Motor neuron (in vitro differentiated cells): ENCODE measurements around the gene CCL25. TPM values are rescaled to one million over a fixed set of nuclear protein-coding genes. Genes with fewer than 3 reads are reported as not detected.
"Not testable (repeated sequence)": the region's sequence is repeated elsewhere in the genome, so short reads cannot be mapped to it uniquely, and the experiment has no call there.

ENCODE experiments used
- ATAC-seq, 8 experiments: fragments of 200-7000 bp; cut with Tn5 transposase; replicated peaks in 6 of 8; 2 replicates each; pipeline ENCODE4 v1.8.0; 2021; ENCODE audit warnings: mild to moderate bottlenecking in 8 of 8, moderate library complexity in 8 of 8
- H3K27ac ChIP-seq, 2 donors: fragments of 250-450 bp; sonication (Bioruptor Pico); 2 replicates each; pipeline ENCODE4 v1.9.0; 2021; ENCODE audit warnings: antibody characterized with exemption in 2 of 2, mild to moderate bottlenecking in 2 of 2, moderate library complexity in 1 of 2
- H3K4me1 ChIP-seq, 2 donors: fragments of 250-450 bp; sonication (Bioruptor Pico); replicated peaks in 1 of 2; 2 replicates each; pipeline ENCODE4 v1.6.1; 2021; ENCODE audit warnings: antibody characterized with exemption in 2 of 2, mild to moderate bottlenecking in 2 of 2, moderate library complexity in 1 of 2
- H3K4me3 ChIP-seq, 5 donors: fragments of 250-450 bp; sonication (Bioruptor Pico); 2 replicates each; pipeline ENCODE4 v1.9.0; 2021; ENCODE audit warnings: antibody characterized with exemption in 5 of 5, mild to moderate bottlenecking in 5 of 5, moderate library complexity in 4 of 5
- WGBS, 10 experiments: fragments of 450-650 bp; shearing (Covaris generic); methylation state at CpG; one replicate each; pipeline ENCODE4 v1.0.0; 2022; 5-methylcytosine and 5-hydroxymethylcytosine counted together
- in situ Hi-C, 9 experiments: fragments of 400-800 bp; cut with MboI; loops; one replicate each; pipeline ENCODE4 v1.15.0; 2021; ENCODE audit warnings: low sequenced_read_pairs in 9 of 9, low pct_unique_long_range_greater_than_20kb in 2 of 9; ENCODE audit not compliant: unreplicated experiment in 9 of 9
- total RNA-seq, 8 experiments: library from RNA; unstranded; fragments of 300-600 nt; gene quantifications; 2 replicates each; pipeline versions ENCODE4 v1.2.3 to v1.2.4, GENCODE V29; 2022

Gene CCL25, protein sequence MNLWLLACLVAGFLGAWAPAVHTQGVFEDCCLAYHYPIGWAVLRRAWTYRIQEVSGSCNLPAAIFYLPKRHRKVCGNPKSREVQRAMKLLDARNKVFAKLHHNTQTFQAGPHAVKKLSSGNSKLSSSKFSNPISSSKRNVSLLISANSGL
- total RNA-seq, result 1 to 10 TPM in 1 of 8 experiments, under 1 TPM in 3, not detected in 4; 0.41 to 1.3 (median 0.75) TPM

DNA sequence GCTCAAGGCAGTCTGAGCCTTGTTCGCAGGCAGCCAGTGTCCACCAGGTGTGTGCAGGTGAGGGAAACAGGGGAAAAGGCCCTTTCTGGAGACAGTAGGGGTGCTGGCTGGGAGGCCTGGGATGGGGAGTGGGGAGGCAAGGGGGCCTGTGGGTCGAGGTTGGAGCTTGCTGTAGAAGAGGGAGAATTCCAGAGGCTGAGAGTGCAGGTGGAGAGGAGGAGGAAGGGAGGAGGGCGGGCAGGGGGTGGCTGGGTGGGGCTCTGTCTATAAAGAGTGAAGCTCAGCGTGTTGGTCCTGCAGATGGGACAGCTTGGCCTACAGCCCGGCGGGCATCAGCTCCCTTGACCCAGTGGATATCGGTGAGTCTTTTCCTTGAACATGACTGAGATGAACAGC lies at the start of gene CCL25:
TSS of gene CCL25 (plus strand) at position 297 of the 396 bp plus-strand sequence. CDS start 290 bp downstream, outside the sequence.
- ATAC-seq, result no peak
- WGBS, 10 experiments, result no CpG with 5 or more reads among the region's 7 CpGs
- Histone ChIP-seq H3K4me1 (no peaks in the 10 kb centered on the region), H3K27ac (no peak within 1 kb of the TSS), H3K4me3 (no peak within 1 kb of the TSS)
- in situ Hi-C loops, result no loop called here

DNA sequence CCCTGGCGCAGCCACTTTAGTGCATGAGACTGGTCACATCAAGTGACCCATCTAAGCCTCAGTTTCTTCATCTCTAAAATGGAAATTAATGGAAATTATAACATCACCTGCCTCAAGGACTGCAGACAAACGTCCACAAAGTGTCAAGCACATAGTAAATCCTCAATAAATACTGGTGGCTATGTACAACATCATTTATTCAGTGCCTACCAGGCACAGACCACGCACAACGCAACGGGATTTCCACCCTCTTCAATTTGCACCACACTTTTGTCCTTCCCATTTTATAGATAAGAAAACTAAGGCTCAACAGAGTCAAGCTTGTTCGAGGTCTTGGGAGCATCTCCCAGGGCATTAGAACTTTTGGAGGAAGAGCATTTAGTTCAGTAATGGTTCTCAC lies 48.6 kb upstream of the CCL25 start:
- Histone ChIP-seq H3K27ac (peak overlapping the region in 1 of 2 donors; percentile 96), H3K4me3 (peak overlapping the region; percentile 71 to 92 (median 79)), H3K4me1 (peaks cover 14 to 20% of the 10 kb centered on the region in 2 donors)
- in situ Hi-C loops, result no loop called here
- ATAC-seq, result no peak
- 14 to 88% (median 76%) methylated on average over 1 to 5 of the region's 6 CpGs; no CpG with 5 or more reads in 1 of the 10 experiments for WGBS, 10 experiments

DNA sequence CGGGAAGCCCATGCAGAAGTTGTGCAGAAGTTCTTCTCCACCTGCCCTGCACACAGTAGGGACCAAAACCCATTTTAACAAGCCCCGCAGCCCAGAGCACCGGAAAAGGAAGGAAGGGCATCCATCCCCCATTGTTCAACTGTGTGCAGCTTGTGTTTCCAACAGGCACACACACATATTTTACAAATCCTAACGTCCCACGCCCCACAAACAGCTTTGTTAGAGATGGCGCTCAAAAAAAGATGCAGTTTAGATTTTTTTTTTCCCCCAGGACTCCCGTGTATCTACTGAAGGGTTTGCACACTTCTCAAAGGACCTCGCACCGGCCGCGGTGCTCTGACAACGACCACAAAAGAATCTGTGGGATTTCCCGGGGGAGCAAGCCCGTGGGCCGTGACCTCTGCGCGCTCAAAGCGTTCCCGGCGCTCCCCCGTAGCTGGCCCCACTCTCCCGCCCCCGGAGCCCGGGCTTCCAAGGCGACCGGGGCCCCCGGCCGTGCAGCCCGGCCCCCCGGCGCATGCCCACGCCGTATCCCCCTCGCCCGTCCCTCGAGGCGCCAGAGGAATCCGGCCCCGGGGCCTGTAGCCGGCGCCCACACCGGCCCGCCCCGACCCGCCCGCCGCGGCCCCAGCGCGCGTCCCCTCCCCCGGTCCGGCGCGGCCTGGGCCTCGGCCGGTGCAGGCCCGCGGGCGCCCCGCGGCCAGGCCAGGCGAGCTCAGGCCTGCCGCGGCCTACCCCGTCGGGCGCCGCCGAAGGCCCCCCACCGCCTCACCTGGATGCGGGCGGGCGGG lies 47.6 kb upstream of the CCL25 start:
- Histone ChIP-seq H3K4me3 (peak overlapping the region; percentile 71 to 92 (median 79)), H3K4me1 (peaks cover 14 to 20% of the 10 kb centered on the region in 2 donors), H3K27ac (peak overlapping the region; percentile 93 to 96)
- in situ Hi-C loops, result no loop called here
- WGBS, 10 experiments, result 0% methylated on average over 2 to 17 of the region's 74 CpGs; no CpG with 5 or more reads in 6 of the 10 experiments
- peak; percentile 42 to 57 (median 50) for ATAC-seq

DNA sequence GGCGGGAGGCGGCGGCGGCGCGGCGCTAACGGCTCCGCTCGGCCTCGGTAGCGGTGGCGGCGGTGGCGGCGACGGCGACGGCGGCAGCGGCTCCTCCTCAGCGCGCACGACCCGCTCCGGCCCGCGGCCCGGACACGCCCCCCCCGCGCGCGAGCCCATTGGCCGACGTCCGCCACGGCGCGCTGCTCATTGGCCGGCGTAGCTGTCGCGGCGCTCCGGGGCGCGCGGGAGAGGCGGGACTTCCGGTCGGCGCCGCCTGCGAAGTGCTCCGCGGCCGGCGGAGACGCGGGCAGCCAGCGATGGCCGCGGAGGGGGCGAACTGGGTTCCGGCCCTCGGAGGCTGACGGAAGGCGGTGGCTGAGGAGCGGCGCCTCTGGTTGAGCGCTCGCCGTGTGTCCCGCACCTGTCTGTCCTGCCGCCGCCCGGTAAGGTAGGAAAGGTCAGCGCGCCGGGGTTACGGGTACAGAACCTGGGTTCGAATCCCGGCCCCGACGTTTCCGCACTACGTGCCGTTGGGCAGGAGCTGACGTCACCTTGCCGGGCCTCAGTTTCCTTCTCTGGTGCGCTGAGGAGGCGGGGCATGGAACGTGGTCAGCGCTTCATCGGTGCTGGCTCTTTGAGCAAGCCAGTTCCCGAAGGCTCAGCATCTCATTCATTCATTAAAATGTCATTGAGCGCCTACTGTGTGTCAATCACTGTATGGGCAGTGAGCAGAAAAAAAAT lies 46.9 kb upstream of the CCL25 start, which contains the start of gene ELAVL1:
TSS of gene ELAVL1 (minus strand) at position 108 of the 723 bp plus-strand sequence. CDS start 13,826 bp downstream, outside the sequence.
- peak; percentile 81 to 90 (median 86) for ATAC-seq
- Histone ChIP-seq H3K4me3 (peak within 1 kb of the TSS; percentile 71 to 92 (median 79)), H3K4me1 (peaks cover 14 to 20% of the 10 kb centered on the region in 2 donors), H3K27ac (peak within 1 kb of the TSS; percentile 93 to 96)
- WGBS, 10 experiments, result 0 to 1% (median 0%) methylated on average over 1 to 18 of the region's 98 CpGs; no CpG with 5 or more reads in 4 of the 10 experiments
- in situ Hi-C loops, result no loop called here

DNA sequence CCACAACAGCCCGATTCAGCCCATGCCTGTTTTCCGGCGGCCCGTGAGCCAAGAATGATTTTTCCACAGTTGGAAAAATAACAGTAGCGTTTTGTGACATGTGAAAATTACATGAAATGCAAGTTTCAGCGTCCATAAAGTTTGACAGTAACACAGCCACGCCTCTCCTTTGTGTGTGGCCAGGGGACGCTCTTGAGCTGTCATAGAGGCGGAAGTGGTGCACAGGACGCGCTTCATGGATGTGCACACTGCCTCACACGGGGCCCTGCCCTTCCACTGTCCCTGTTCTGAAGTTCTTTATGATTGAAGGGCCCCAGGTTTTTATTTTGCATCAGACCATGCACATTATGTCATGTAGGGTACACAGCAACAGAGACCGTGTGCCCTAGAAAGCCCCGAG lies 34.8 kb upstream of the CCL25 start:
- 66 to 85% (median 80%) methylated on average over 1 to 8 of the region's 14 CpGs; no CpG with 5 or more reads in 3 of the 10 experiments for WGBS, 10 experiments
- H3K4me1 ChIP-seq, result no peaks in the 10 kb centered on the region
- peak in 1 of 8 experiments; percentile 41 for ATAC-seq
- in situ Hi-C loops, result no loop called here
- no peak overlapping the region for H3K27ac ChIP-seq
- H3K4me3 ChIP-seq, result no peak overlapping the region

DNA sequence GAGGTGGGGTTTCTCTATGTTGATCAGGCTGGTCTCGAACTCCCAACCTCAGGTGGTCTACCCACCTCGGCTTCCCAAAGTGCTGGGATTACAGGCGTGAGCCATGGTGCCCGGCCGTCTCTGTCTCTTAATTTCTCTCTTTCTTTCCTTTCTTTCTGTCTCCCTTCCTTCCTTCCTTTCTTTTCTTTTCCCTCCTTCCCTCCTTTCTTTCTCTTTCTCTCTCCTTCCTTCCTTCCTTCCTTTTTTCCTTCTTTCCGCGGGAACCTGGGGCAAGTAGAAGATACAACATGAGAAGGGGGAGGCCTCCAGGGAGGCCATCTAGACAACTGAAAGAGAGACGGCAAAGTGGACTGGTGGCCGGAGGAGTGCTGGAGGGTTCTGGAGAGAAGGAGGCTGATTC lies 31.9 kb upstream of the CCL25 start:
- WGBS, 10 experiments, result 47 to 100% (median 85%) methylated on average over 2 to 9 of the region's 9 CpGs
- no peak for ATAC-seq
- Histone ChIP-seq H3K4me1 (no peaks in the 10 kb centered on the region), H3K27ac (no peak overlapping the region), H3K4me3 (no peak overlapping the region)
- in situ Hi-C loops, result no loop called here

DNA sequence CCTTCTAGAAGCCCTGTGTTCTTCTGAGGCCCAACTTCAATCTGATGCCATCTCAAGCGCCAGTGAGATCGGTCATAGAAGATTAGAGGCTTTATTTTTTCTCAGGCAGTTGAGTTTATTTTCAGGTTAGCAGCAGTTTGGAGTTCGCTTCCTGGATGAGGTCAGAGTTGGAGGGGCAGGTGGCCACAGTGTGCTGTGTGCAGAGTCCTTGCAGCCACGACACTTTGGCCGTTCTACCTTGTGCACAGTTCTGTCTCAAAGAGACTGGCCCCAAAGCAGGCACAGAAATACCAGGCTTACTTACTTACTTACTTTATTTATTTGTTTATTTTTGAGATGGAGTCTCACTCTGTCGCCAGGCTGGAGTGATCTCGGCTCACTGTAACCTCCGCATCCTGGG lies 31.2 kb upstream of the CCL25 start:
- whole genome bisulfite sequencing, 10 experiments, result 57 to 100% (median 88%) methylated on average over 2 to 6 of the region's 8 CpGs; no CpG with 5 or more reads in 1 of the 10 experiments
- Histone ChIP-seq H3K4me3 (no peak overlapping the region), H3K27ac (no peak overlapping the region), H3K4me1 (no peaks in the 10 kb centered on the region)
- ATAC-seq, result no peak
- in situ Hi-C loops, result no loop called here

DNA sequence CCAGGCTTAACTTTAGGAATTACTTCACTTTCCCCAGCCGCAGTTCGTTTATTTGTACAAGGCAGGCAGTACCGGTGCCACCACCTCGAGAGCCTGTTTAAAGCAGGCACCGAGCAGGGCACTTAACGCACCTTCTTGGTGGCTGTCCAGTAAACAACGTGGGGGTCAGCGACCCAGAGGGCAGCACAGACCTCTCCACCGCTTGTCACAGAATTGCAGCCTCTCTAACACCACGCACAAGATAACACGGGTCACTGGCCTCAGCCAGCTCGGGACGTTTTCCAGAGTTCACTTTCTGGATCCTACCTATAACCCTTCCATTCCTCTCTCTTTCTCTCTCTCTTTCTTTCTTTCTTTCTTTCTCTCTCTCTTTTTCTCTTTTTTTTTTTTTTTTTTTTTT lies 30.3 kb upstream of the CCL25 start:
- no peak for ATAC-seq
- 64 to 100% (median 85%) methylated on average over 1 to 13 of the region's 13 CpGs; no CpG with 5 or more reads in 2 of the 10 experiments for WGBS, 10 experiments
- Histone ChIP-seq H3K4me3 (no peak overlapping the region), H3K4me1 (no peaks in the 10 kb centered on the region), H3K27ac (no peak overlapping the region)
- in situ Hi-C loops, result no loop called here

- Histone ChIP-seq H3K4me3 (no peak overlapping the region), H3K4me1 (no peaks in the 10 kb centered on the region), H3K27ac (no peak overlapping the region)
- in situ Hi-C loops, result no loop called here
- WGBS, 10 experiments, result 35 to 96% (median 90%) methylated on average over 1 to 4 of the region's 5 CpGs; no CpG with 5 or more reads in 1 of the 10 experiments
- no peak for ATAC-seq
Observed at GRCh38 chr19:8023371-8023770, 29.2 kb upstream of the CCL25 start.

GRCh38 chr19:8024256-8024655 lies 28.3 kb upstream of the CCL25 start:
- H3K4me1 ChIP-seq, ATAC-seq, in situ Hi-C loops, H3K27ac ChIP-seq, H3K4me3 ChIP-seq: not testable (repeated sequence)
- 86 to 100% (median 98%) methylated on average over 1 to 3 of the region's 3 CpGs; no CpG with 5 or more reads in 4 of the 10 experiments for WGBS, 10 experiments

DNA sequence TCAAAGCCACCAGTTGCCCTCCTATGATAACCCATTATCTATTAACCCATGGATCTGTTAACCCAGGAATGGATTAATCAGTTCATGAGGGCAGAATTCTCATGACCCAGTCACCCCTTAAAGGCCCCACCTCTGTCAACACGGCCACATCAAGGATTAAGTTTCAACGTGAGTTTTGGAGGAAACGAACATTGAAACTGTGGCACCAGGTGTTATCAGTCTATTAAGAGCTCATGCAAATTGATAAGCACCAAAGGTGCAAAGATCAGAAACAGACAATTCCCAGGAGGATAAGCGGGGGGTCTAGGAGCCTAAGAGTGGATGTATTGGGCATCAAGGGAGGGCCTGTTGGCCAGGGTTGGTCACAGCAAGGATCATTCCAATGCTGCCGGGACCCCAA lies 27.2 kb upstream of the CCL25 start:
- no peak overlapping the region for H3K4me3 ChIP-seq
- no peak overlapping the region for H3K27ac ChIP-seq
- in situ Hi-C loops, result no loop called here
- ATAC-seq, result no peak
- WGBS, 10 experiments, result 60 to 100% (median 90%) methylated on average over 1 to 4 of the region's 5 CpGs; no CpG with 5 or more reads in 1 of the 10 experiments
- peaks cover 5 to 11% of the 10 kb centered on the region in 2 donors for H3K4me1 ChIP-seq

- H3K27ac ChIP-seq, result peak overlapping the region in 1 of 2 donors; percentile 39
- ATAC-seq, result peak in 2 of 8 experiments; percentile 25 to 28
- 0 to 20% methylated on average over 1 of the region's 12 CpGs; no CpG with 5 or more reads in 8 of the 10 experiments for WGBS, 10 experiments
Observed at GRCh38 chr19:8028951-8029491, 23.5 kb upstream of the CCL25 start.

More at GRCh38 chr19:8028951-8029491, 23.5 kb upstream of the CCL25 start:
- in situ Hi-C loops, result no loop called here
- Histone ChIP-seq H3K4me3 (no peak overlapping the region), H3K4me1 (peaks cover 5 to 11% of the 10 kb centered on the region in 2 donors)
